ACC112 (cell line): ENCODE results near the gene FOXA3.

Source experiments
- H2AFZ ChIP-seq: fragments of 200-600 bp; sonication (generic); one replicate; pipeline ENCODE4 v1.6.0; 2017; ENCODE audit warnings: antibody characterized with exemption, low read length; ENCODE audit not compliant: unreplicated experiment
- H3K27ac ChIP-seq: fragments of 200-600 bp; sonication (generic); 2 replicates; pipeline ENCODE4 v1.5.1; 2014; ENCODE audit warnings: low read depth, mild to moderate bottlenecking, antibody characterized with exemption, low read length, moderate library complexity
- H3K27me3 ChIP-seq: fragments of 200-600 bp; sonication (generic); 2 replicates; pipeline ENCODE4 v1.6.1; 2014; ENCODE audit warnings: mild to moderate bottlenecking, antibody characterized with exemption, low read length, moderate library complexity, mixed read lengths; ENCODE audit not compliant: insufficient read depth
- H3K36me3 ChIP-seq: fragments of 200-600 bp; sonication (generic); 2 replicates; pipeline ENCODE4 v1.6.1; 2016; ENCODE audit warnings: mild to moderate bottlenecking, antibody characterized with exemption, low read length, moderate library complexity, mixed read lengths; ENCODE audit not compliant: insufficient read depth
- H3K4me1 ChIP-seq: fragments of 200-600 bp; sonication (generic); one replicate; pipeline ENCODE4 v1.6.1; 2016; ENCODE audit warnings: low read length, mixed read lengths; ENCODE audit not compliant: insufficient read depth, unreplicated experiment, control insufficient read depth
- H3K4me3 ChIP-seq: fragments of 200-600 bp; sonication (generic); 2 replicates; pipeline ENCODE4 v1.5.1; 2014; ENCODE audit warnings: mild to moderate bottlenecking, low read depth, low read length
- H3K79me2 ChIP-seq: fragments of 200-600 bp; sonication (generic); one replicate; pipeline ENCODE4 v1.6.0; 2016; ENCODE audit warnings: low read length; ENCODE audit not compliant: control insufficient read depth, unreplicated experiment, insufficient read depth

Gene FOXA3

DNA sequence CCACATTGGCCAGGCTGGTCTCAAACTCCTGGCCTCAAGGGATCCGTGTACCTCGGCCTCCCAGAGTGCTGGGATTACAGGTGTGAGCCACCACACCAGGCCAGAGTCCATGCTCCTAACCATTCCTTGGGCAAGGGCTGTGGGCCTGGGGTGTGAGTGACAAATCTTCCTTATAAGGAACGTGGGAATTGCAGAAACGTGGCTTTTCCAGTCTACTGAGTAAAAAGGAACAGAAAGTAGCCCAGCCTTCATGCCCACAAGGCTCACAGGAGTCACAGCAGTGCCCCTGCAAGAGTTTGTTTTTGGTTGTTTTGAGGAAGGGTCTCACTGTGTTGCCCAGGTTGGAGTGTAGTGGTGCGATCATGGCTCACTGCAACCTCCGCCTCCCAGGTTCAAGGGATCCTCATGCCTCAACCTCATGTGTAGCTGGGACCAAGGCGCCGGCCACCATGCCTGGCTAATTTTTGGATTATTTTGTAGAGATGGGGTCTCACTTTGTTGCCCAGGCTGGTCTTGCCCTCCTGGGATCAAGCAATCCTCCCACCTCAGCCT lies 33.2 kb downstream of the FOXA3 start:
- no peak overlapping the region for H2AFZ ChIP-seq
- H3K27ac ChIP-seq, result no peak overlapping the region
- H3K27me3 ChIP-seq, result no peaks in the 10 kb centered on the region
- no peaks in the 10 kb centered on the region for H3K4me1 ChIP-seq
- H3K79me2 ChIP-seq, result no peaks in the 10 kb centered on the region
- no peaks in the 10 kb centered on the region for H3K36me3 ChIP-seq
- no peak overlapping the region for H3K4me3 ChIP-seq

DNA sequence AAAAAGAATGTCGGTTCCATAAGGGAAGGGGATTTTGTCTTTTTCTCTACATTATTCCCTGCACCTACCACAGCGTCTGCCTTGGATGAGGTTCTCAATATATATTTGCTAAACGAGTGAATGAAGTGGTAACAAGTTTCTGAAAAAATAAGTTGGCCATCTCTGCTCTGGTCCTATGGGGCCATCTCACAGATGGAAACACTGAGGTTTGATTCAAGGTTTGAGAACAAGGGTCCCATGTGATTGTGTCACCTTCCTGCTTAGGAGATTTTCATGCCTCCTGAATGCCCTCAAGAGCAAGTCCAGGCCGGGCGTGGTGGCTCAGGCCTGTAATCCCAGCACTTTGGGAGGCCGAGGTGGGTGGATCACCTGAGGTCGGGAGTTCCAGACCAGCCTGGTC lies 35.1 kb downstream of the FOXA3 start:
- H3K4me3 ChIP-seq, result no peak overlapping the region
- no peaks in the 10 kb centered on the region for H3K27me3 ChIP-seq
- H3K79me2 ChIP-seq, result no peaks in the 10 kb centered on the region
- H2AFZ ChIP-seq, result no peak overlapping the region
- no peaks in the 10 kb centered on the region for H3K36me3 ChIP-seq
- H3K27ac ChIP-seq, result no peak overlapping the region
- H3K4me1 ChIP-seq, result no peaks in the 10 kb centered on the region

- Histone ChIP-seq H3K27me3 (no peaks in the 10 kb centered on the region), H2AFZ (no peak overlapping the region), H3K36me3 (no peaks in the 10 kb centered on the region), H3K4me1 (no peaks in the 10 kb centered on the region), H3K79me2 (no peaks in the 10 kb centered on the region), H3K27ac (no peak overlapping the region), H3K4me3 (no peak overlapping the region)
These were observed 35.9 kb downstream of the FOXA3 start for GRCh38 chr19:45899919-45900589.

- H3K79me2 ChIP-seq, result no peaks in the 10 kb centered on the region
- no peaks in the 10 kb centered on the region for H3K36me3 ChIP-seq
- peak overlapping the region; percentile 73 for H3K4me3 ChIP-seq
- no peak overlapping the region for H2AFZ ChIP-seq
- H3K4me1 ChIP-seq, result no peaks in the 10 kb centered on the region
- H3K27ac ChIP-seq, result no peak overlapping the region
- H3K27me3 ChIP-seq, result no peaks in the 10 kb centered on the region
These were observed 36.8 kb downstream of the FOXA3 start for GRCh38 chr19:45900738-45901431.

GRCh38 chr19:45901432-45901911 lies 37.3 kb downstream of the FOXA3 start:
- peak overlapping the region; percentile 38 for H2AFZ ChIP-seq
- H3K27me3 ChIP-seq, result no peaks in the 10 kb centered on the region
- no peaks in the 10 kb centered on the region for H3K79me2 ChIP-seq
- peaks cover 2% of the 10 kb centered on the region for H3K4me1 ChIP-seq
- H3K36me3 ChIP-seq, result no peaks in the 10 kb centered on the region
- H3K27ac ChIP-seq, result no peak overlapping the region
- peak overlapping the region; percentile 73 for H3K4me3 ChIP-seq

DNA sequence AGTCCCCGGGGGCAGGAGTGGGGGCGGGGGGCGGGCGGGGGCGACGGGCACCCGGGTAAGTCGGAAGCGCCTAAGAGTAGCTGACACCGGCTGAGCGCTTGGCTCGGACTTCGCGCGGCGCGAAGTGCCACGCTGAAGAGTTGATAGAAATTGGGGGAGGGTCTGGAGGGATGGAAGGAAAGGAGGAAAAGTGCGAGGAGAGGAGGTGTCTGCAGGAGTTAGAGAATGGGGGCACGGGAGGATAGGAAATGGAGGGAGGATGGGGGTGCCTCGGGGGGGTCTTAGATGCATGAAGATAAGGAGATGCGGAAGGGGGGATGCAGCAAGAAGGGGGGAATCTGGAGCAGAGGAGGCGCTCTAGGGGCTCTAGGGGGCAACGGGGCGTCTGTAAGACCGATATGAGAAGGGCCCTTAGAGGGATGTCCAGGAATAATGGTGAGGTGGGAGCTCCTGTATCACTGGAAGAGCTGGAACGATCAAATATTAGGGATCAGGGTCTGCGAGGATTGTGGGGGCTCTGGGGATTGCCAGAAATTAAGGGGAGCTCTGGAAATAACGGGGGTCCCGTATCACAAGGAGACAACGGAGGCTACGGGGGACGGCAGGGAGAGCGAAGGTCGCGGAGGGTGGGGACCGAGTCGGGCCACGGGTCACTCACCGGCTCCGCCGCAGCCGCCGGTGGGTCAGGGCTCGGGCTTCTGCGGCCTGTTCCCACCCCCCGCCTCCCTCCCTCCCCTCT lies 38.0 kb downstream of the FOXA3 start, which contains the start of gene MYPOP:
Gene MYPOP, minus strand, starts transcription at position 702 of the 739 bp plus-strand sequence. CDS start 840 bp downstream, outside the sequence.
- Histone ChIP-seq H2AFZ (peak within 1 kb of the TSS; percentile 48), H3K27ac (no peak within 1 kb of the TSS)

GRCh38 chr19:45902651-45903625 lies 38.8 kb downstream of the FOXA3 start:
- Histone ChIP-seq H3K4me3 (peak overlapping the region; percentile 73), H2AFZ (peak overlapping the region; percentile 48), H3K79me2 (no peaks in the 10 kb centered on the region), H3K27me3 (no peaks in the 10 kb centered on the region), H3K27ac (no peak overlapping the region), H3K36me3 (no peaks in the 10 kb centered on the region), H3K4me1 (peaks cover 3% of the 10 kb centered on the region)

More for the DNA sequence above, 38.0 kb downstream of the FOXA3 start, which contains the start of gene MYPOP:
- Histone ChIP-seq H3K36me3 (no peaks in the 10 kb centered on the region), H3K79me2 (no peaks in the 10 kb centered on the region), H3K27me3 (no peaks in the 10 kb centered on the region), H3K4me1 (peaks cover 3% of the 10 kb centered on the region), H3K4me3 (peak within 1 kb of the TSS; percentile 73)

- H3K4me3 ChIP-seq, result no peak overlapping the region
- H3K79me2 ChIP-seq, result no peaks in the 10 kb centered on the region
- no peak overlapping the region for H2AFZ ChIP-seq
- no peak overlapping the region for H3K27ac ChIP-seq
- H3K36me3 ChIP-seq, result no peaks in the 10 kb centered on the region
- H3K27me3 ChIP-seq, result no peaks in the 10 kb centered on the region
- H3K4me1 ChIP-seq, result peaks cover 3% of the 10 kb centered on the region
These were observed 40.9 kb downstream of the FOXA3 start for GRCh38 chr19:45905011-45905410.

DNA sequence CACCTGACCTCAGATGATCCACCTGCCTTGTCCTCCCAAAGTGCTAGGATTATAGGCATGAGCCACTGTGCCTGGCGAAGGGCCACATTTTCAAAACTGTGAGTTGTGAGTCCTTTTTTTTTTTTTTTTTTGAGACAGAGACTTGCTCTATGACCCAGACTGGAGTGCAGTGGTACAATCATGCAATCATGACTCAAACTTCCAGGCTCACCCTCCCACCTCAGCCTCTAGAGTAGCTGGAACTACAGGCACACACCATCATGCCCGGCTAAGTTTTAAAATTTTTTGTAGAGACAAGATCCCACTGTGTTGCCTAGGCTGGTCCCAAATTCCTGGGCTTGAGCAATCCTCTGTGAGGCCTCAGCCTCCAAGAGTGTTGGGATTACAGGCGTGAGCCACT lies 42.1 kb downstream of the FOXA3 start:
- H3K4me3 ChIP-seq, result no peak overlapping the region
- no peaks in the 10 kb centered on the region for H3K27me3 ChIP-seq
- no peaks in the 10 kb centered on the region for H3K79me2 ChIP-seq
- no peaks in the 10 kb centered on the region for H3K36me3 ChIP-seq
- no peak overlapping the region for H2AFZ ChIP-seq
- no peak overlapping the region for H3K27ac ChIP-seq
- peaks cover 3% of the 10 kb centered on the region for H3K4me1 ChIP-seq
